Measurements from ENCODE around the gene NR2F1-AS1.

NR2F1-AS1 gene

GRCh38 chr5:93580927-93581445, at the start of gene NR2F1-AS1:
NR2F1-AS1 (minus strand) TSS chr5:93581219.
- no peak for DNase-seq (ENCODE audit: low spot score)

- no peak for DNase-seq (ENCODE audit: low spot score)
Observed at GRCh38 chr5:93626801-93627200, 45.8 kb upstream of the NR2F1-AS1 start.

GRCh38 chr5:93623153-93623552, 42.1 kb upstream of the NR2F1-AS1 start:
- no peak for DNase-seq (ENCODE audit: low spot score)

GRCh38 chr5:93622240-93622885, 41.3 kb upstream of the NR2F1-AS1 start:
- peak; percentile 76 for DNase-seq (ENCODE audit: low spot score)

- peak; percentile 87 for DNase-seq (ENCODE audit: low spot score)
Observed at GRCh38 chr5:93621327-93621798, 40.3 kb upstream of the NR2F1-AS1 start.

- DNase-seq (ENCODE audit: low spot score): peak; percentile 87
Observed at GRCh38 chr5:93620487-93621326, 39.7 kb upstream of the NR2F1-AS1 start.

- no peak for DNase-seq (ENCODE audit: low spot score)
Observed at GRCh38 chr5:93616538-93617174, 35.6 kb upstream of the NR2F1-AS1 start.

- no peak for DNase-seq (ENCODE audit: low spot score)
Observed at GRCh38 chr5:93612855-93613243, 31.8 kb upstream of the NR2F1-AS1 start.

- DNase-seq (ENCODE audit: low spot score): no peak
Observed at GRCh38 chr5:93611976-93612854, 31.2 kb upstream of the NR2F1-AS1 start.

- no peak for DNase-seq (ENCODE audit: low spot score)
Observed at GRCh38 chr5:93611273-93611975, 30.4 kb upstream of the NR2F1-AS1 start.

- DNase-seq (ENCODE audit: low spot score): no peak
Observed at GRCh38 chr5:93610581-93611272, 29.7 kb upstream of the NR2F1-AS1 start.

- no peak for DNase-seq (ENCODE audit: low spot score)
Observed at GRCh38 chr5:93609762-93610161, 28.7 kb upstream of the NR2F1-AS1 start.

- DNase-seq (ENCODE audit: low spot score): no peak
Observed at GRCh38 chr5:93608855-93609254, 27.8 kb upstream of the NR2F1-AS1 start.

- DNase-seq (ENCODE audit: low spot score): peak; percentile 85
Observed at GRCh38 chr5:93607367-93608258, 26.6 kb upstream of the NR2F1-AS1 start.

- no peak for DNase-seq (ENCODE audit: low spot score)
Observed at GRCh38 chr5:93606382-93606752, 25.3 kb upstream of the NR2F1-AS1 start.

- no peak for DNase-seq (ENCODE audit: low spot score)
Observed at GRCh38 chr5:93604644-93605515, 23.9 kb upstream of the NR2F1-AS1 start.

- no peak for DNase-seq (ENCODE audit: low spot score)
Observed at GRCh38 chr5:93603793-93604643, 23.0 kb upstream of the NR2F1-AS1 start.

Measured in Ammon's horn (tissue), 1 donor.